HepG2 (cell line): Measurements from ENCODE around the gene CAMK1. TPM values are rescaled to one million over a fixed set of nuclear protein-coding genes. Genes with fewer than 3 reads are reported as not detected.

Experiments
- ATAC-seq: fragments of 200-7000 bp; cut with Tn5 transposase; 3 replicates; pipeline ENCODE4 v1.9.1; 2020; ENCODE audit warnings: mild to moderate bottlenecking, moderate library complexity
- BruUV-seq: library from RNA; stranded (reverse); fragments of 400-500 nt; replicated peaks from 2 replicates; lab custom pipeline; 2021; lab: Mats Ljungman, UMichigan
- CTCF ChIA-PET: fragments of 300-600 bp; formaldehyde crosslinking; extraction: SDS; loops from one replicate; lab custom pipeline; 2021; ENCODE audit warnings: low total read pairs, inconsistent platforms, low intra/inter-chr PET ratio; lab: Yijun Ruan, JAX
- POLR2A ChIA-PET: fragments of 350-600 bp; sonication (Branson Sonifier 250); formaldehyde crosslinking; loops from one replicate; lab custom pipeline; 2020; ENCODE audit warnings: antibody characterized with exemption, inconsistent platforms; lab: Yijun Ruan, JAX
- DNase-seq: peaks from one replicate; pipeline ENCODE4 v3.0.0-alpha.2; 2015; ENCODE audit warnings: low spot score
- FAIRE-seq: peaks from 3 replicates; lab custom pipeline; 2011; peaks lifted over from hg19 to GRCh38; lab: Jason Lieb, UNC
- H2AFZ ChIP-seq: one replicate; pipeline ENCODE4 v1.6.1; 2011; ENCODE audit warnings: low read length, inconsistent platforms
- H3K27ac ChIP-seq: fragments of 300-600 bp; 3 replicates; pipeline ENCODE4 v1.8.0; 2011; ENCODE audit warnings: mixed run types, mild to moderate bottlenecking, mixed read lengths, low read length, inconsistent platforms; ENCODE audit not compliant: insufficient read depth; ENCODE audit errors: extremely low read length
- H3K27me3 ChIP-seq, 2 experiments: fragments of 200-600 bp in 1 of 2; 2 replicates in 1 of 2; 3 replicates in 1 of 2; pipeline versions ENCODE4 v1.6.0 to v1.8.0; 2011; ENCODE audit warnings: low read length in 2 of 2, mild to moderate bottlenecking in 2 of 2, moderate library complexity in 2 of 2, inconsistent platforms in 1 of 2; ENCODE audit not compliant: insufficient read depth in 2 of 2, control insufficient read depth in 1 of 2
- H3K36me3 ChIP-seq, 2 experiments: fragments of 200-600 bp in 1 of 2; replicated peaks in 1 of 2; 2 replicates in 1 of 2; 3 replicates in 1 of 2; pipeline versions ENCODE4 v1.5.1 to v1.8.0; 2011; ENCODE audit warnings: low read length in 2 of 2, inconsistent platforms in 1 of 2; ENCODE audit not compliant: insufficient read depth in 2 of 2, control insufficient read depth in 1 of 2
- H3K4me1 ChIP-seq: 2 replicates; pipeline ENCODE4 v1.5.1; 2012; ENCODE audit warnings: low read length, inconsistent platforms; ENCODE audit not compliant: insufficient read depth
- H3K4me2 ChIP-seq: 2 replicates; pipeline ENCODE4 v1.6.0; 2011; ENCODE audit warnings: low read depth, low read length, inconsistent platforms
- H3K4me3 ChIP-seq, 3 experiments: fragments of 200-600 bp in 1 of 3; sonication (generic), shearing (Covaris generic) in 1 of 3; replicated peaks in 1 of 3; 2 replicates each; pipeline ENCODE4 v1.5.1; 2011 to 2016; ENCODE audit warnings: low read length in 3 of 3, inconsistent platforms in 2 of 3, low read depth in 2 of 3, mild to moderate bottlenecking in 2 of 3, control low read depth in 1 of 3, mixed read lengths in 1 of 3; ENCODE audit not compliant: insufficient read depth in 1 of 3
- H3K79me2 ChIP-seq: one replicate; pipeline ENCODE4 v1.6.1; 2011; ENCODE audit warnings: low read length, inconsistent platforms; ENCODE audit not compliant: insufficient read depth
- H3K9ac ChIP-seq: 2 replicates; pipeline ENCODE4 v1.6.0; 2011; ENCODE audit warnings: mild to moderate bottlenecking, low read depth, low read length, inconsistent platforms; ENCODE audit not compliant: insufficient read depth
- H3K9me3 ChIP-seq: 2 replicates; pipeline ENCODE4 v1.5.1; 2012; ENCODE audit warnings: mild to moderate bottlenecking, low read length
- H4K20me1 ChIP-seq: 2 replicates; pipeline ENCODE4 v1.6.0; 2011; ENCODE audit warnings: inconsistent platforms, mild to moderate bottlenecking, low read length, moderate library complexity; ENCODE audit not compliant: insufficient read depth
- ATF7-NPFF ChIP-seq: sonication (generic); formaldehyde crosslinking; IDR thresholded peaks from 2 replicates; pipeline ENCODE4 v1.8.1; 2023; ENCODE audit warnings: mild to moderate bottlenecking, low read depth, missing genetic modification reagents, moderate library complexity
- ATM ChIP-seq: fragments of 450-650 bp; IDR thresholded peaks from 2 replicates; pipeline ENCODE4 v1.7.1; 2017; ENCODE audit warnings: mild to moderate bottlenecking, borderline replicate concordance
- CBX2 ChIP-seq, 2 experiments: fragments of 200-600 bp in 1 of 2; sonication (generic); formaldehyde crosslinking in 1 of 2; IDR thresholded peaks; 2 replicates each; pipeline versions ENCODE4 v1.7.0 to v1.8.1; 2018 to 2022; ENCODE audit warnings: low read depth in 2 of 2, low read length in 1 of 2, mild to moderate bottlenecking in 1 of 2, missing genetic modification reagents in 1 of 2
- ETV5 ChIP-seq: IDR thresholded peaks from 2 replicates; pipeline ENCODE4 v1.6.1; 2018; ENCODE audit warnings: missing biosample characterization, missing genetic modification reagents, inconsistent platforms, borderline replicate concordance
- ETV6 ChIP-seq: sonication (generic); formaldehyde crosslinking; conservative IDR thresholded peaks from 2 replicates; pipeline ENCODE4 v1.4.0; 2020; ENCODE audit warnings: missing genetic modification reagents
- MEIS2 ChIP-seq: sonication (generic); formaldehyde crosslinking; IDR thresholded peaks from 2 replicates; pipeline ENCODE4 v1.9.0; 2021; ENCODE audit warnings: mild to moderate bottlenecking, missing genetic modification reagents
- SCMH1 ChIP-seq: sonication (generic); formaldehyde crosslinking; IDR thresholded peaks from 2 replicates; pipeline ENCODE4 v1.9.0; 2021; ENCODE audit warnings: missing genetic modification reagents, mild to moderate bottlenecking, borderline replicate concordance
- SP4 ChIP-seq: sonication (generic); formaldehyde crosslinking; IDR thresholded peaks from 2 replicates; pipeline ENCODE4 v1.8.1; 2023; ENCODE audit warnings: mild to moderate bottlenecking, missing genetic modification reagents
- TCF7 ChIP-seq: sonication (generic); IDR thresholded peaks from 2 replicates; pipeline ENCODE4 v1.6.1; 2016; ENCODE audit warnings: antibody characterized with exemption, low read depth
- U2AF2 ChIP-seq: fragments of 200-400 bp; formaldehyde crosslinking; IDR thresholded peaks from 2 replicates; pipeline ENCODE4 v1.6.1; 2017; ENCODE audit warnings: low read depth, mild to moderate bottlenecking, low read length
- WIZ ChIP-seq: sonication (generic); formaldehyde crosslinking; IDR thresholded peaks from 2 replicates; pipeline ENCODE4 v1.5.1; 2020; ENCODE audit warnings: mild to moderate bottlenecking, missing genetic modification reagents
- ZBTB20 ChIP-seq: sonication (generic); formaldehyde crosslinking; IDR thresholded peaks from 2 replicates; pipeline ENCODE4 v1.8.1; 2023; ENCODE audit warnings: missing genetic modification reagents, low read depth, mild to moderate bottlenecking, borderline replicate concordance
- ZNF101 ChIP-seq: sonication (generic); formaldehyde crosslinking; IDR thresholded peaks from 2 replicates; pipeline ENCODE4 v1.4.0; 2020; ENCODE audit warnings: mild to moderate bottlenecking, low read depth, missing genetic modification reagents, borderline replicate concordance
- ZNF343 ChIP-seq: sonication (generic); formaldehyde crosslinking; IDR thresholded peaks from 2 replicates; pipeline ENCODE4 v1.4.0; 2020; ENCODE audit warnings: mild to moderate bottlenecking, missing genetic modification reagents
- ZNF530 ChIP-seq: sonication (generic); formaldehyde crosslinking; IDR thresholded peaks from 2 replicates; pipeline ENCODE4 v1.5.0; 2020; ENCODE audit warnings: low read depth, mild to moderate bottlenecking, missing genetic modification reagents
- ZNF749 ChIP-seq: sonication (generic); formaldehyde crosslinking; IDR thresholded peaks from 2 replicates; pipeline ENCODE4 v1.8.0; 2022; ENCODE audit warnings: mild to moderate bottlenecking, missing genetic modification reagents, moderate library complexity, borderline replicate concordance
- ZNF781 ChIP-seq: sonication (generic); formaldehyde crosslinking; IDR thresholded peaks from 2 replicates; pipeline ENCODE4 v1.5.1; 2020; ENCODE audit warnings: borderline replicate concordance, mild to moderate bottlenecking, missing genetic modification reagents; ENCODE audit errors: not compliant biosample characterization
- ZNF839 ChIP-seq: sonication (generic); formaldehyde crosslinking; IDR thresholded peaks from 2 replicates; pipeline ENCODE4 v1.4.0; 2020; ENCODE audit warnings: missing genetic modification reagents, mild to moderate bottlenecking, borderline replicate concordance
- WGBS: methylation state at CpG from one replicate; pipeline ENCODE4 v1.1.6; 2017; ENCODE audit warnings: low lambda C conversion rate; 5-methylcytosine and 5-hydroxymethylcytosine counted together
- in situ Hi-C: cut with HindIII; loops from 2 replicates; pipeline ENCODE4 v1.10.0; 2017; ENCODE audit warnings: low pct_unique_long_range_greater_than_20kb; ENCODE audit not compliant: extremely low pct_ligation_motif_present
- intact Hi-C: fragments of 100-400 bp; cut with micrococcal nuclease; formaldehyde crosslinking; loops from one replicate; pipeline ENCODE4 v1.10.0; 2022; ENCODE audit not compliant: unreplicated experiment
- polyA plus RNA-seq, 8 experiments: library from polyadenylated mRNA; depleted of rRNA in 3 of 8; stranded (reverse) in 7 of 8; unstranded in 1 of 8; fragments of >200 nt; fragmentation: Illumina TruSeq in 4 of 8; extraction: Trizol in 4 of 8; gene quantifications; 2 replicates each; pipeline versions ENCODE4 v1.2.1 to v1.2.3, GENCODE V29; 2011 to 2016; ENCODE audit warnings: low read depth in 4 of 8, missing spikeins in 1 of 8, mixed read lengths in 1 of 8; ENCODE audit not compliant: insufficient read depth in 1 of 8
- total RNA-seq, 5 experiments: library from RNA; depleted of rRNA; stranded (reverse); fragments of >200 nt; fragmentation: Illumina TruSeq; extraction: Trizol; gene quantifications; 2 replicates each; pipeline ENCODE4 v1.2.3, GENCODE V29; 2016; ENCODE audit warnings: low read depth in 1 of 5
- TF ChIP-seq, protein P1 (sequence below): sonication (generic); formaldehyde crosslinking; IDR thresholded peaks from 2 replicates; pipeline ENCODE4 v1.4.0; 2020; ENCODE audit warnings: missing genetic modification reagents, mild to moderate bottlenecking, borderline replicate concordance
- TF ChIP-seq, protein P2 (sequence below): sonication (generic); formaldehyde crosslinking; IDR thresholded peaks from 2 replicates; pipeline ENCODE4 v1.4.0; 2020; ENCODE audit warnings: missing genetic modification reagents, borderline replicate concordance

Gene CAMK1
- total and polyA plus RNA-seq, 2 of the 13 experiments (the other 11 are each of a cell fraction or from before 2014, with no cell fraction given) = 26.4 to 53.3 TPM

DNA sequence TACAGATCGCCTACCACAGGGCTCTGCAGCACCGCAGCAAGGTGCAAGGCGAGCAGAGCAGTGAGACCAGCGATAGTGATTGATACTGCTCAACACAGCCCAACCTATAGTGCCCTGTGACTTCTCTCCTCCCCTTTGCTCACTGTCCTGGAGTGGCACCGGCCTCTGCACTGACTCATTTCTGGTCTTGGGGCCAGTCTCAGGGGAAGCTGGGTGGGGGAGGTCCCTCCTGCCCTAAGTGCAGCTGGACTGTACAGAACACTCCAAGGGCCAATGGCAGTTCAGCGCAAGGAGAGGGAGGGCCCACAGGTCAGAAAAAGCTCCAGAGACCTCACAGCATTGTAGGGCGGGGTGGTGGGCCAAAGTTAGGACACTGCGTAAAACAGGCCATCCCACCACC is 22.5 kb downstream of the CAMK1 start:
- CTCF ChIA-PET = no interaction called here
- ATAC-seq = no peak
- in situ Hi-C loops = no loop called here

More for the DNA sequence above, 22.5 kb downstream of the CAMK1 start:
- Histone ChIP-seq H3K4me2 (no peak overlapping the region), H3K4me1 (peaks cover 19% of the 10 kb centered on the region), H4K20me1 (no peaks in the 10 kb centered on the region), H3K79me2 (peaks cover 13% of the 10 kb centered on the region), H3K27ac (no peak overlapping the region), H3K27me3 (no peaks in the 10 kb centered on the region)
- no TSS peak for BruUV-seq
- intact Hi-C loops = no loop called here
- no peak for DNase-seq
- 100% methylated on average over 6 of the region's 8 CpGs for WGBS
- no peak for TF ChIP-seq MEIS2 (CRISPR knock-in tag)
- no peak for TF ChIP-seq ZNF343 (CRISPR knock-in tag)
- TF ChIP-seq ZNF781 (CRISPR knock-in tag) = no peak
- TF ChIP-seq ETV5 (CRISPR knock-in tag) = no peak
- TF ChIP-seq, protein P1, sequence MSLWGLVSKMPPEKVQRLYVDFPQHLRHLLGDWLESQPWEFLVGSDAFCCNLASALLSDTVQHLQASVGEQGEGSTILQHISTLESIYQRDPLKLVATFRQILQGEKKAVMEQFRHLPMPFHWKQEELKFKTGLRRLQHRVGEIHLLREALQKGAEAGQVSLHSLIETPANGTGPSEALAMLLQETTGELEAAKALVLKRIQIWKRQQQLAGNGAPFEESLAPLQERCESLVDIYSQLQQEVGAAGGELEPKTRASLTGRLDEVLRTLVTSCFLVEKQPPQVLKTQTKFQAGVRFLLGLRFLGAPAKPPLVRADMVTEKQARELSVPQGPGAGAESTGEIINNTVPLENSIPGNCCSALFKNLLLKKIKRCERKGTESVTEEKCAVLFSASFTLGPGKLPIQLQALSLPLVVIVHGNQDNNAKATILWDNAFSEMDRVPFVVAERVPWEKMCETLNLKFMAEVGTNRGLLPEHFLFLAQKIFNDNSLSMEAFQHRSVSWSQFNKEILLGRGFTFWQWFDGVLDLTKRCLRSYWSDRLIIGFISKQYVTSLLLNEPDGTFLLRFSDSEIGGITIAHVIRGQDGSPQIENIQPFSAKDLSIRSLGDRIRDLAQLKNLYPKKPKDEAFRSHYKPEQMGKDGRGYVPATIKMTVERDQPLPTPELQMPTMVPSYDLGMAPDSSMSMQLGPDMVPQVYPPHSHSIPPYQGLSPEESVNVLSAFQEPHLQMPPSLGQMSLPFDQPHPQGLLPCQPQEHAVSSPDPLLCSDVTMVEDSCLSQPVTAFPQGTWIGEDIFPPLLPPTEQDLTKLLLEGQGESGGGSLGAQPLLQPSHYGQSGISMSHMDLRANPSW (CRISPR knock-in tag) = no peak
- TF ChIP-seq U2AF2 = no peak
- TF ChIP-seq TCF7 = no peak
- no peak for TF ChIP-seq ATM
- TF ChIP-seq ZBTB20 (CRISPR knock-in tag) = no peak
- no peak for TF ChIP-seq ZNF749
- TF ChIP-seq ATF7-NPFF = no peak
- no peak for TF ChIP-seq SP4 (CRISPR knock-in tag)
- TF ChIP-seq CBX2 (IDR thresholded peaks at IDR 0.05; ENCODE audit: low read depth, low read length) = no peak
- no peak for TF ChIP-seq CBX2 (CRISPR knock-in tag; IDR thresholded peaks at IDR 0.05; ENCODE audit: low read depth)
- no peak for TF ChIP-seq ZNF839 (CRISPR knock-in tag)
- no peak for TF ChIP-seq ETV6
- TF ChIP-seq SCMH1 (CRISPR knock-in tag) = no peak
- TF ChIP-seq ZNF101 (CRISPR knock-in tag) = no peak
- TF ChIP-seq ZNF530 = no peak
- TF ChIP-seq WIZ (CRISPR knock-in tag) = no peak
- TF ChIP-seq, protein P2, sequence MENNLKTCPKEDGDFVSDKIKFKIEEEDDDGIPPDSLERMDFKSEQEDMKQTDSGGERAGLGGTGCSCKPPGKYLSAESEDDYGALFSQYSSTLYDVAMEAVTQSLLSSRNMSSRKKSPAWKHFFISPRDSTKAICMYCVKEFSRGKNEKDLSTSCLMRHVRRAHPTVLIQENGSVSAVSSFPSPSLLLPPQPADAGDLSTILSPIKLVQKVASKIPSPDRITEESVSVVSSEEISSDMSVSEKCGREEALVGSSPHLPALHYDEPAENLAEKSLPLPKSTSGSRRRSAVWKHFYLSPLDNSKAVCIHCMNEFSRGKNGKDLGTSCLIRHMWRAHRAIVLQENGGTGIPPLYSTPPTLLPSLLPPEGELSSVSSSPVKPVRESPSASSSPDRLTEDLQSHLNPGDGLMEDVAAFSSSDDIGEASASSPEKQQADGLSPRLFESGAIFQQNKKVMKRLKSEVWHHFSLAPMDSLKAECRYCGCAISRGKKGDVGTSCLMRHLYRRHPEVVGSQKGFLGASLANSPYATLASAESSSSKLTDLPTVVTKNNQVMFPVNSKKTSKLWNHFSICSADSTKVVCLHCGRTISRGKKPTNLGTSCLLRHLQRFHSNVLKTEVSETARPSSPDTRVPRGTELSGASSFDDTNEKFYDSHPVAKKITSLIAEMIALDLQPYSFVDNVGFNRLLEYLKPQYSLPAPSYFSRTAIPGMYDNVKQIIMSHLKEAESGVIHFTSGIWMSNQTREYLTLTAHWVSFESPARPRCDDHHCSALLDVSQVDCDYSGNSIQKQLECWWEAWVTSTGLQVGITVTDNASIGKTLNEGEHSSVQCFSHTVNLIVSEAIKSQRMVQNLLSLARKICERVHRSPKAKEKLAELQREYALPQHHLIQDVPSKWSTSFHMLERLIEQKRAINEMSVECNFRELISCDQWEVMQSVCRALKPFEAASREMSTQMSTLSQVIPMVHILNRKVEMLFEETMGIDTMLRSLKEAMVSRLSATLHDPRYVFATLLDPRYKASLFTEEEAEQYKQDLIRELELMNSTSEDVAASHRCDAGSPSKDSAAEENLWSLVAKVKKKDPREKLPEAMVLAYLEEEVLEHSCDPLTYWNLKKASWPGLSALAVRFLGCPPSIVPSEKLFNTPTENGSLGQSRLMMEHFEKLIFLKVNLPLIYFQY (CRISPR knock-in tag) = no peak
- TF ChIP-seq, all 625 proteins: peak for 0
- Histone ChIP-seq H3K9me3 (no peaks in the 10 kb centered on the region), H3K9ac (no peak overlapping the region), H2AFZ (no peak overlapping the region), H3K4me3 (no peak overlapping the region), H3K36me3 (peaks cover 35 to 63% of the 10 kb centered on the region in 2 experiments)
- FAIRE-seq = no peak
- POLR2A ChIA-PET = no interaction called here
